OCI-LY3 (cell line): Measurements from ENCODE around the gene ZNF785.

Experiments used
- EZH2phosphoT487 ChIP-seq: fragments of 200-600 bp; shearing (Covaris generic); IDR thresholded peaks from 2 replicates; pipeline ENCODE4 v1.6.1; 2018; ENCODE audit warnings: antibody characterized with exemption, mixed run types, low read depth
- TF ChIP-seq, protein P1 (sequence below): fragments of 200-600, 300-600 bp; sonication (generic); IDR thresholded peaks from 2 replicates; pipeline ENCODE4 v1.5.1; 2014; ENCODE audit warnings: antibody characterized with exemption, low read length, low read depth

GRCh38 chr16:30621765-30622164, 36.3 kb upstream of the ZNF785 start:
- TF ChIP-seq EZH2phosphoT487 = no peak
- TF ChIP-seq, protein P1, sequence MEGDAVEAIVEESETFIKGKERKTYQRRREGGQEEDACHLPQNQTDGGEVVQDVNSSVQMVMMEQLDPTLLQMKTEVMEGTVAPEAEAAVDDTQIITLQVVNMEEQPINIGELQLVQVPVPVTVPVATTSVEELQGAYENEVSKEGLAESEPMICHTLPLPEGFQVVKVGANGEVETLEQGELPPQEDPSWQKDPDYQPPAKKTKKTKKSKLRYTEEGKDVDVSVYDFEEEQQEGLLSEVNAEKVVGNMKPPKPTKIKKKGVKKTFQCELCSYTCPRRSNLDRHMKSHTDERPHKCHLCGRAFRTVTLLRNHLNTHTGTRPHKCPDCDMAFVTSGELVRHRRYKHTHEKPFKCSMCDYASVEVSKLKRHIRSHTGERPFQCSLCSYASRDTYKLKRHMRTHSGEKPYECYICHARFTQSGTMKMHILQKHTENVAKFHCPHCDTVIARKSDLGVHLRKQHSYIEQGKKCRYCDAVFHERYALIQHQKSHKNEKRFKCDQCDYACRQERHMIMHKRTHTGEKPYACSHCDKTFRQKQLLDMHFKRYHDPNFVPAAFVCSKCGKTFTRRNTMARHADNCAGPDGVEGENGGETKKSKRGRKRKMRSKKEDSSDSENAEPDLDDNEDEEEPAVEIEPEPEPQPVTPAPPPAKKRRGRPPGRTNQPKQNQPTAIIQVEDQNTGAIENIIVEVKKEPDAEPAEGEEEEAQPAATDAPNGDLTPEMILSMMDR = no peak
